H1 (cell line): ENCODE measurements around the gene DERL2. TPM values are rescaled to one million over a fixed set of nuclear protein-coding genes. Genes with fewer than 3 reads are reported as not detected.

Source experiments
- BACH1 ChIP-seq: IDR thresholded peaks from 2 replicates; pipeline ENCODE4 v1.6.1; 2012; ENCODE audit warnings: low read length, improper control_type of control experiment
- CBX8 ChIP-seq: fragments of 300-800, 300-1000 bp; sonication (generic); IDR thresholded peaks from 2 replicates; pipeline ENCODE4 v1.7.1; 2016; ENCODE audit warnings: low read depth, low read length, borderline replicate concordance
- CEBPB ChIP-seq: IDR thresholded peaks from 2 replicates; pipeline ENCODE4 v1.6.1; 2012; ENCODE audit warnings: low read depth, low read length
- EGR1 ChIP-seq: IDR thresholded peaks from 2 replicates; pipeline ENCODE4 v1.6.1; 2011; ENCODE audit warnings: low read depth, low read length, borderline replicate concordance
- FOSL1 ChIP-seq: IDR thresholded peaks from 2 replicates; pipeline ENCODE4 v1.6.1; 2011; ENCODE audit warnings: mild to moderate bottlenecking, low read depth, low read length, moderate library complexity; ENCODE audit not compliant: insufficient read depth
- GABPA ChIP-seq: IDR thresholded peaks from 2 replicates; pipeline ENCODE4 v1.6.1; 2011; ENCODE audit warnings: mild to moderate bottlenecking, low read length, moderate library complexity, borderline replicate concordance; ENCODE audit not compliant: insufficient read depth
- TAF1 ChIP-seq: IDR thresholded peaks from 2 replicates; pipeline ENCODE4 v1.6.1; 2011; ENCODE audit warnings: mild to moderate bottlenecking, low read depth, low read length
- TBP ChIP-seq: IDR thresholded peaks from 2 replicates; pipeline ENCODE4 v1.6.1; 2011; ENCODE audit warnings: low read depth, low read length, improper control_type of control experiment
- polyA plus RNA-seq, 7 experiments: library from polyadenylated mRNA; depleted of rRNA in 3 of 7; stranded (reverse) in 5 of 7; unstranded in 2 of 7; fragments of >200 nt in 5 of 7; fragments of 200-250 nt in 2 of 7; gene quantifications; 1 replicate in 5 of 7; 2 replicates in 1 of 7; 4 replicates in 1 of 7; pipeline versions ENCODE4 v1.2.1 to v1.2.3, GENCODE V29; 2011 to 2013; ENCODE audit warnings: missing spikeins in 2 of 7, mixed read lengths in 2 of 7
- total RNA-seq: library from RNA; stranded (reverse); fragmentation: NEBNext Ultra II Directional; extraction: Animal tissue kit (Norgen Biotek cat#: 25700); gene quantifications from 2 replicates; pipeline ENCODE4 v1.2.1, GENCODE V29; 2021

DERL2 gene
- total and polyA plus RNA-seq, 2 of the 8 experiments (the other 6 are each of a cell fraction or from before 2014, with no cell fraction given), result 55.3 to 58.4 TPM

- peak; percentile 81 for TF ChIP-seq TAF1
- TF ChIP-seq FOSL1, result no peak
- TF ChIP-seq CEBPB, result no peak
- TF ChIP-seq CBX8, result no peak
- TF ChIP-seq GABPA, result peak; percentile 79; the same call in 1 of the 2 replicates
- peak; percentile 76 for TF ChIP-seq TBP
- no peak for TF ChIP-seq EGR1
- peak; percentile 71 for TF ChIP-seq BACH1
These were observed 47.1 kb downstream of the DERL2 start, which contains the start of gene C1QBP (continued) for GRCh38 chr17:5438716-5439445.
